ENCODE data around the gene TMEM151B.

TMEM151B gene

GRCh38 chr6:44264154-44265006 lies 5.9 kb upstream of the TMEM151B start:
- DNase-seq (ENCODE audit: low read depth): no peak

DNA sequence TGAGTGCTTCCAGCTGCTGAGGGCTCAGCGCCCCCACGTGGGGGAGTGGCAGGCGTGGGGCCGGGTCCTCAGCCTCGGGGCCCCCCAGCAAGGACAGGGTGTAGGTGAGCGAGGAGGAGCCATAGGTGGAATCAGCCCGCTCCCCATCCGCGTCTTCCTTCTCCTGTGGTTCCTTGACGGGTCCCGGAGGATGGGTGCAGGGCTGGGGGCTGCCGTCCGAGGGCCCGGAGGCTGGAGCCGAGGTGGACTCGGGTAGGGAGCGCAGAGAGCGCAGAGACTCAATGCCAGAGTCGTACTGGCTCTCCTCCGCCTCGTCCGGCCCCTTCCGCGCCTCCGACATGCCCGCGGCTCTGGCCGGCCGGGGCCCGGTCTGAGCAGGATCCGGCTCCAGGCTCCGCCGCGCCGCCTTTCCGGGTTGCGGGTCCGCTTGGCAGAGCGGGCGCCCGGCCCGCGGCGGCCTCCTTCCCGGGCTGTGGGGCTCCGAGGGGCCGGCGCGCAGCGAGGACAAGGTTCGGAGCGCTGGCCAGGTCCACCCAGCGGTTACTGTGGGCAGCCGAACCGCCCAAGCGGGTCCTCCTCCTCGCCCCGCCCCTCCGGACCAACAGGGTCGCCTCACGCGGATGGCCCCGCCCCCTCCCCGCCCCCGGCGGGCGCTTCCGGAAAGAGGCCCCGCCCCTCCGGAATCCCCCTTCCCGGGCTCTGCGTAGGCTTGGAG lies 5.1 kb upstream of the TMEM151B start, which contains the start of gene NFKBIE:
TSS of gene NFKBIE (minus strand) at position 545 of the 715 bp plus-strand sequence. CDS start at position 340, 205 bp downstream.
- DNase-seq (ENCODE audit: low read depth): no peak

DNA sequence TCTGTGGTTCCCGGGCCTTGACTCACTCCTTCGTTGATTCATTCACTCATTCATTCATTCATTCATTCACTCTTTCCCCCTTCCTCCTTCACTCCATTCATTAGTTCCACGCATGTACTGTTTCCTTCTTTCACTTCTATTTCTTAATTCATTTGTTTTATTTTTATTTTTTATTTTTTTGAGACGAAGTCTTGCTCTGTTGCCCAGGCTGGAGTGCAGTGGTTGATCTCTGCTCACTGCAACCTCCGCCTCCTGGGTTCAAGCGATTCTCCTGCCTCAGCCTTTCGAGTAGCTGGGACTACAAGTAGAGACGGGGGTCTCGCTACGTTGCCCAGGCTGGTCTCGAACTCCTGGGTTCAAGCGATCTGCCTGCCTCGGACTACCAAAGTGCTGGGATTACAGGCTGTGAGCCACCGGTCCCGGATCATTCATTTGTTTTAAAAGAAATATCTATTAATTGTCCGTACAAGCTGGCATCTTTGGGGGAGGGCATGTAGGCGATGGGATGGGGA lies 4.5 kb upstream of the TMEM151B start:
- no peak for DNase-seq (ENCODE audit: low read depth)

DNA sequence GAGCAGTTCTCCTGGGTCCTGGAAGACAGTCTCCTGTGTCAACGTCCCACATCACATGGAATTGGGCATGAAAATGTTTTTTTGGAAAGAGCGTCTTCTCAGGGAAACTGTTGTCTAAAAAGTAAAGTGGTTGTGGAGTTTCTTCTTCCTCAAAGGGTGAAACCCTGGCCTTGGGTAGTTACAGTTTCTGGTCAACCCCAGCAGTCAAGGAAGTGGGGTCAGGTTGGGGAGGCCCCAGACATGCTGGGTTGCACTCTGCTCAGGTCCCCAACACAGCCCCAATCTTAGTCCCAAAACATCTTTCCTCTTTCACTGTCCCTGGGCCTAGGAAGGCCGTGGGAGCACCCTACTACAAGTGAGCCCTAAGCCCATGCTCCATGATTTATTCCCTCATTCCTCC lies 3.9 kb upstream of the TMEM151B start:
- no peak for DNase-seq (ENCODE audit: low read depth)

DNA sequence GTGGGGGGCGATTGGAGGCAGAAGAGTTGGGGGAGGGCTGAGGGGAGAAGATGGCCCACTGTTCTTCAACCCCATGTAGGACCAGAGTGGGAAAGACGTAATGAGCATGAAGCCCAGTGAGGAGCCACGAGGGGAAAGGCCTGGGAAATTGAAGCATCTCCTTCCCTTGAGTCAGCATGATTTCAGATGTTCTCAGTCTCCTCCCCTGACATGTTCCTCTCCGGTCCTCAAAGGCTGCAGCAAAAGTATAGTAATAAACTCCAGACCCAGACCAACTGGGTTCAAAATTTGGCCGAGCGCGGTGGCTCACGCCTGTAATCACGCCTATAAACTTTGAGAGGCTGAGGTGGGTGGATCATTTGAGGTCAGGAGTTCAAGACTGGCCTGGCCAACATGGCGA lies 3.0 kb upstream of the TMEM151B start:
- no peak for DNase-seq (ENCODE audit: low read depth)

DNA sequence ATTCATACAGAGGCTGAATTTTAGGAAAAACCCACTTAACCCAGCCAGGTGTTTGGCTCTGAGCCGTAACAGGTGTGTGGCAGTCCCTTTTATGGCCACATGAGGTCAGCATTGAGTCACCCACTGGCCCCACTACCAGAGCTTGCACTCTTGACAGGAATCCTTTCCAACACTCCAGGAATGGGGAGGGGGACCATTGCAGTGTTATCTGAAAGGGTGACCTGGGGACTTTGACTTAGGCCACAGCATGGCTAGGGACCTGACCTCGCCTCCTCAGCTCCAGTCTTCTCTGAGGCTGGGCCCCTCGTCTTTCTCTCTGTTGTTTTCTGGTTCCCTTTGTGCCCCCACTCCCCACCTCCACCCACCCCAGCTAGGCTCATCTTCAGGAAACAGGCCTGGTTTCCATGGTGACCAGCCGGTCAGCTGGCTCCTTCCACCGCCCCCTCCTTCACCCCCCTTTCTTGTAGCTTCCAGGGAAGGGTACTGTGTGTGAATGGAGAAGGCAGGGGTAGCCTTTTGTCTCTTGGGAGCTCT lies 2.1 kb upstream of the TMEM151B start:
- no peak for DNase-seq (ENCODE audit: low read depth)

DNA sequence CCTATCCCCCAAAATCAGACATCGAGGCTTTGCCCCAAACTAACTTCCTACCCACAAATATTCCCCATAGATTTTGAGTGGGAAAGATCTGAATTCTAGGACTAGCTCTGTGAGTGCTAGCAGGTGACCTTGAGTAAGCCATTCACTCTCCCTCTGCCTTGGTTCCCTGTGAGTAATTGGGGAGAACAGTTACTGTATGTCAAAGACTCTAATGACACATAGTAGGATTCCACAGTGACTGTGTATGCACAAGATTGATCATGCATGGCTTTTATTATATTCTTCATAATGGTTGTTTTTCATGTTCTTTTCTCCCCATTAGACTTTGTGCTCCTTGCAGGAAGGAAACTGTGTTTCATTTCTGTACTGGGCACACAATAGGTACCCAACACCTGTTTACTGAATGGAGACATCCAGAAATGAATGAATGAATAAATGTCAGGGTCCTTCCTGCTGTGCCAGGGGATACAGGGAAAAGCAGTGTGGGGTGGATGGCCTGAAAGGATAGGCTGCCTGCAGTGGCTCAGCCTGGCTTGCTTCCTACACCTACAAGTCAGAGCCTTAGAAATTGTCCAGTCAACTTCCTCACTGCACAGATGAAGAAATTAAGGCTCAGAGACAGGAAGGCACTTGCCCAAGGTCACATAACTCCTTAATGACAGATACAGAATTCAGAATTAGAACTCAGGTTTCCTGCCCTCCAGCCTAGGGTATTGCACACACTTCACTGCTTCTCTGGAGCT lies 901 bp upstream of the TMEM151B start:
- DNase-seq (ENCODE audit: low read depth): no peak

DNA sequence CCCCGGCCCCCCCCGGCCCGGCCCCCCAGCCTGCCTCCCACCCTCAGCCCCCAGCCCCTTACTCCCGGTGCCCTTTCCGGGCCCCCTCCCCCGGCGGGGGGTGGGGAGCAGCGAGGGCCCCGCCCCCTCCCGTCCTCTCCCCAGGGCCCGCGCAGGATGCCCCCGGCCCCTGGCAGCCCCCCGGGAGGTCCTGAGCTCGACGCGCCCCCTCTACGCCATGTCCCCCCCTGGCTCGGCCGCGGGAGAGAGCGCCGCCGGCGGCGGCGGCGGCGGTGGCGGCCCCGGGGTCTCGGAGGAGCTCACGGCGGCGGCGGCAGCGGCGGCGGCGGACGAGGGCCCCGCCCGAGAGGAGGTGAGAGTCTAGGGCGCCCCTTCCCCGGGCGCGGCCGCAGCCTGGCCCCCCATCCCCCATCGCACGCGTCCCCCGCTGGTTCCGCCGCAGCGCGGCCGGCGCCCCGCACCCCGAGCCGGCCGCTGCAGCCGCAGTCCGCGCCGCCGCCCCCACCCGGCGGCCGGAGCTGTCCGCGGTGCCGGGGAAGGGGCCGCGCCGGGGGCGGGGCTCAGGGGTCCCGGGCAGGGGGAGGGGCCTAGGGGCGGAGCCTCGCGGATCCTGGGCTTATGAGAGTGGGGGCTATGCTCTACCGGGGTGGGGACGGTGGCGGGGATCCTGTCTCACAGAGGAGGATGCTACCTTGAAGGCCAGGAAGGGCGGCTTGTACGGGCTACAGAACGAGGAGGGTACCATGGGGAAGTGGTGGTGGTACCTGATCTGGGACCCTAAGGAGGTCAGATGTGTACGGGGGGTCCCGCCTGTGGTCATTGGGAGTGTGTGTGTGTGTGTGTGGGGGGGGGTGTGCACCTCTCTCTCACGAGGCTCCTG lies 516 bp downstream of the TMEM151B start:
- no peak for DNase-seq (ENCODE audit: low read depth)

DNA sequence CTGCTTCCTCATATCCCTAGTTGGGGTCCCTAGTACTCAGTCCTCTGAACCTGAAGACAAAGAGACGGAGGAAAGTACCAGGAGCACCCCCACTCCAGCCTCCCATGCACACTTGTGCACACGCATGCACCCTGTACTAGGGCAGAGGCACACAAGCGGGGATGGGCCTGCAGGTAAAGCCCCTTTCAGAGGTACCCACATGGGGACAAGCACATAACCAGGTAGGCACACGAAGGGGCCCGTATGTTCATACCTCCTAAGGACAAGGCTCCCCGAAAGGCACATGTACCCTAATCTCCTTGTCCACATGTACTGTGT lies 1.1 kb downstream of the TMEM151B start:
- no peak for DNase-seq (ENCODE audit: low read depth)

DNA sequence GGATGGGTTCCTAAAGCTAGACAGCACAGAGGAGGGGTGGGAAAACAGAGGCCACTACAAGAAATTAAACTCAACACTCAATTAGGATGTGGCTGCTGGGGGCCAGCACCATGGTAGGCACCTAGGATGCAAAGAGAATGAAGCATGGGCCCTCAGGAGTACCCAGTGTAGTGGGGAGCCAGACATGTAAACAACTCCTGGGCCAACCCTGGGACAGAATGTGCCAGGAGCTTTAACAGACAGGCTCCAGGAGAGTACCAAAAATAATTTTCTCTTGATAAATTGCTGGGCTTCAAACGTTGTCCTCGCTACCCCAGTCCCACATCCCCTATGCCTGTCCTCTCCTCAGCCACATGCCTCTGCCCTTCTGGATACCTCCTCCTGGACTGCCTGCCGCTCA lies 1.7 kb downstream of the TMEM151B start:
- DNase-seq (ENCODE audit: low read depth): no peak

- DNase-seq (ENCODE audit: low read depth): no peak
Measured at GRCh38 chr6:44272529-44272928, 2.3 kb downstream of the TMEM151B start.

- DNase-seq (ENCODE audit: low read depth): no peak
Measured at GRCh38 chr6:44272999-44273566, 2.8 kb downstream of the TMEM151B start.

- no peak for DNase-seq (ENCODE audit: low read depth)
Measured at GRCh38 chr6:44273617-44274016, 3.4 kb downstream of the TMEM151B start.

GRCh38 chr6:44275271-44275748 lies 5.1 kb downstream of the TMEM151B start:
- no peak for DNase-seq (ENCODE audit: low read depth)

GRCh38 chr6:44275749-44276648 lies 5.7 kb downstream of the TMEM151B start:
- DNase-seq (ENCODE audit: low read depth): no peak

- no peak for DNase-seq (ENCODE audit: low read depth)
Measured at GRCh38 chr6:44276667-44277640, 6.7 kb downstream of the TMEM151B start.

- no peak for DNase-seq (ENCODE audit: low read depth)
Measured at GRCh38 chr6:44277763-44278162, 7.5 kb downstream of the TMEM151B start.

GRCh38 chr6:44278315-44278714 lies 8.1 kb downstream of the TMEM151B start:
- DNase-seq (ENCODE audit: low read depth): no peak

Data from HS-5 (cell line).